Measurements from ENCODE around the gene DENND4A.
"Not testable (repeated sequence)": the region's sequence is repeated elsewhere in the genome, so short reads cannot be mapped to it uniquely, and the experiment has no call there.

Gene DENND4A

GRCh38 chr15:65787260-65787659 is 4.8 kb downstream of the DENND4A start:
- no peak for DNase-seq

GRCh38 chr15:65785151-65785550 is 6.9 kb downstream of the DENND4A start:
- DNase-seq, result no peak

GRCh38 chr15:65783872-65784271 is 8.2 kb downstream of the DENND4A start:
- DNase-seq, result no peak

- DNase-seq, result no peak
These were observed 10.0 kb downstream of the DENND4A start for GRCh38 chr15:65782096-65782495.

- not testable (repeated sequence) for DNase-seq
These were observed 13.4 kb downstream of the DENND4A start for GRCh38 chr15:65778701-65779100.

- no peak for DNase-seq
These were observed 13.8 kb downstream of the DENND4A start for GRCh38 chr15:65778269-65778668.

GRCh38 chr15:65777843-65778242 is 14.2 kb downstream of the DENND4A start:
- DNase-seq, result no peak

GRCh38 chr15:65777053-65777452 is 15.0 kb downstream of the DENND4A start:
- no peak for DNase-seq

- DNase-seq, result no peak
These were observed 18.5 kb downstream of the DENND4A start for GRCh38 chr15:65773386-65774111.

- DNase-seq, result no peak
These were observed 19.2 kb downstream of the DENND4A start for GRCh38 chr15:65772930-65773329.

- DNase-seq, result no peak
These were observed 20.2 kb downstream of the DENND4A start for GRCh38 chr15:65771870-65772269.

- DNase-seq, result no peak
These were observed 22.6 kb downstream of the DENND4A start for GRCh38 chr15:65769482-65769881.

- DNase-seq, result no peak
These were observed 24.2 kb downstream of the DENND4A start for GRCh38 chr15:65767895-65768294.

GRCh38 chr15:65767264-65767595 is 24.9 kb downstream of the DENND4A start:
- no peak for DNase-seq

GRCh38 chr15:65766422-65767263 is 25.4 kb downstream of the DENND4A start:
- DNase-seq, result no peak

- DNase-seq, result no peak
These were observed 27.0 kb downstream of the DENND4A start for GRCh38 chr15:65765106-65765505.

- DNase-seq, result no peak
These were observed 28.9 kb downstream of the DENND4A start for GRCh38 chr15:65762914-65763787.

GRCh38 chr15:65762399-65762798 is 29.7 kb downstream of the DENND4A start:
- DNase-seq, result no peak

- no peak for DNase-seq
These were observed 30.7 kb downstream of the DENND4A start for GRCh38 chr15:65761210-65761926.

- DNase-seq, result no peak
These were observed 32.7 kb downstream of the DENND4A start for GRCh38 chr15:65759441-65759840.

GRCh38 chr15:65758242-65758641 is 33.9 kb downstream of the DENND4A start:
- DNase-seq, result no peak

- no peak for DNase-seq
These were observed 34.8 kb downstream of the DENND4A start for GRCh38 chr15:65757256-65757655.

Data from activated CD4-positive, alpha-beta T cell treated with anti-CD3 and anti-CD28 coated beads, Interleukin-2, amount 50 U/mL, for 1 hour (primary cell).